ENCODE data around the gene DNAL4. TPM values are rescaled to one million over a fixed set of nuclear protein-coding genes. Genes with fewer than 3 reads are reported as not detected.

The DNAL4 gene
- total RNA-seq, 1 donor from 2014 or later, result 18.0 TPM

- Histone ChIP-seq H3K27ac (no peak overlapping the region), H3K36me3 (peaks cover 67 to 81% of the 10 kb centered on the region in 2 donors), H3K4me3 (no peak overlapping the region), H3K27me3 (no peaks in the 10 kb centered on the region), H3K9me3 (no peaks in the 10 kb centered on the region), H3K4me1 (peaks cover 20 to 22% of the 10 kb centered on the region in 2 donors)
- DNase-seq (ENCODE audit: low spot score in 2 of 2), result no peak
- TF ChIP-seq CTCF (IDR thresholded peaks at IDR 0.05), result no peak
- intact Hi-C loops (cut with DNase I), result no loop called here
These were observed 64.0 kb downstream of the DNAL4 start for GRCh38 chr22:38729946-38730345.

GRCh38 chr22:38728871-38729796 is 64.8 kb downstream of the DNAL4 start:
- Histone ChIP-seq H3K36me3 (peaks cover 67 to 80% of the 10 kb centered on the region in 2 donors), H3K9me3 (no peaks in the 10 kb centered on the region), H3K4me3 (no peak overlapping the region), H3K27ac (no peak overlapping the region), H3K4me1 (peaks cover 16 to 22% of the 10 kb centered on the region in 2 donors), H3K27me3 (no peaks in the 10 kb centered on the region)
- DNase-seq (ENCODE audit: low spot score in 2 of 2), result no peak
- no peak for TF ChIP-seq CTCF (IDR thresholded peaks at IDR 0.05)
- intact Hi-C loops (cut with DNase I), result no loop called here

Other genes starting within 250 kb of the DNAL4 start
- not detected for gene DMC1, start 224.0 kb downstream of the DNAL4 start, total RNA-seq
- 0.43 TPM for gene FAM227A, start 137.8 kb downstream of the DNAL4 start, total RNA-seq
- 14.0 TPM for gene CBY1, start 137.5 kb downstream of the DNAL4 start, total RNA-seq
- gene TOMM22, start 112.2 kb downstream of the DNAL4 start, total RNA-seq, result 19.3 TPM
- 153 TPM for gene JOSD1, start 93.2 kb downstream of the DNAL4 start, total RNA-seq
- 89.5 TPM for gene GTPBP1, start 88.2 kb downstream of the DNAL4 start, total RNA-seq
- gene SUN2, start 38.1 kb downstream of the DNAL4 start, total RNA-seq, result 896 TPM
- gene NPTXR, start 49.9 kb upstream of the DNAL4 start, total RNA-seq, result 46.3 TPM
- gene CBX6, start 78.1 kb upstream of the DNAL4 start, total RNA-seq, result 159 TPM
- gene APOBEC3A, start 163.5 kb upstream of the DNAL4 start, total RNA-seq, result not detected
- gene APOBEC3B, start 188.2 kb upstream of the DNAL4 start, total RNA-seq, result 0.64 TPM
- 9.5 TPM for gene APOBEC3C, start 220.1 kb upstream of the DNAL4 start, total RNA-seq
- 0.75 TPM for gene APOBEC3D, start 227.0 kb upstream of the DNAL4 start, total RNA-seq
- 0.11 TPM for gene APOBEC3F, start 246.7 kb upstream of the DNAL4 start, total RNA-seq

Data from ascending aorta (tissue), 2 donors.